GM21619 (cell line): ENCODE results near the gene TUBA4B.
"Not testable (repeated sequence)": the region's sequence is repeated elsewhere in the genome, so short reads cannot be mapped to it uniquely, and the experiment has no call there.

Source experiments
- ATAC-seq: cut with Tn5 transposase; IDR thresholded peaks from one replicate; pipeline ENCODE4 v1.9.1; 2021; ENCODE audit not compliant: unreplicated experiment

TUBA4B gene

GRCh38 chr2:219247678-219248642, 5.1 kb upstream of the TUBA4B start:
- ATAC-seq: no peak

DNA sequence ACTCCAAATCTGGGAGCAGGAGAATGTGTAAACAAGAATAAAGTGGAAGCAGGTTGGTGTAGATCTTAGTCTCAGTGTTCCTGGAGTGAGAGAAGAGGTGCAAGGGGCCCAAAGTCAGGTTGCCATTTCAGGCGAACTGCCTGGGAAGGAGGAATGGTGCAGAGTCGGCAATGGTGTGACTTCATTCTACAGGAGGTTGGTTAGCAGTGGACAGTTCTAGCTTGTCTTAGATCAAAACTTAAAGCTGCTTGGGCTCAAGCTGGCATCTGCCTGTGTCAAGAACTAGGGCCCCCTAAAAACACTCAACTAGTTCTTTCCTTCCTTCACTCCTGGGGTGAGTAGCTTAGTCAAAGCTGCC, 4.2 kb upstream of the TUBA4B start:
- no peak for ATAC-seq

- ATAC-seq: peak; percentile 42
These were observed 3.7 kb upstream of the TUBA4B start for GRCh38 chr2:219249203-219249980.

DNA sequence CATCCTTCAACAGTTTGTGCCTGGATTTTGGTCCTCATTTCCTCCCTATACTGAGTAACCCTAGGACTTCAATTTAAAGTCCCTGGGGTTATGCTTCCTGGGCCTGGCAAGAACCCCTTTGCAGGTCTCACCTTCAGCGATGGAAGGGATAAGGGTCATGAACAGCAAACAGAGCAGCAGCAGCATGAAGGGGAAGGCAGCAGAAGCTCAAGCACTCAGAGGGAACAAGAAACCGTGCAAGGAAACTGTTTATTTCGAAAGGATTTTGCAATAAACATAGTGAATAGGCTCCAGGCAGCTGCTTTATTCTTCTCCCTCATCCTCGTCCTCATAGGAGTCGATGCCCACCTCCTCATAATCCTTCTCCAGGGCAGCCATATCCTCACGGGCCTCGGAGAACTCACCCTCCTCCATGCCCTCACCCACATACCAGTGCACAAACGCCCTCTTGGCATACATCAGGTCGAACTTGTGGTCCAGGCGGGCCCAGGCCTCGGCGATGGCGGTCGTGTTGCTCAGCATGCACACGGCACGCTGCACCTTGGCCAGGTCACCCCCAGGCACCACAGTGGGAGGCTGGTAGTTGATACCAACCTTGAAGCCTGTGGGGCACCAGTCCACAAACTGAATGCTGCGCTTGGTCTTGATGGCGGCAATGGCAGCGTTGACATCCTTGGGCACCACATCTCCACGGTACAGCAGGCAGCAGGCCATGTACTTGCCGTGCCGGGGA, 2.8 kb upstream of the TUBA4B start:
- ATAC-seq: no peak

GRCh38 chr2:219251656-219252055, 1.4 kb upstream of the TUBA4B start:
- no peak for ATAC-seq

DNA sequence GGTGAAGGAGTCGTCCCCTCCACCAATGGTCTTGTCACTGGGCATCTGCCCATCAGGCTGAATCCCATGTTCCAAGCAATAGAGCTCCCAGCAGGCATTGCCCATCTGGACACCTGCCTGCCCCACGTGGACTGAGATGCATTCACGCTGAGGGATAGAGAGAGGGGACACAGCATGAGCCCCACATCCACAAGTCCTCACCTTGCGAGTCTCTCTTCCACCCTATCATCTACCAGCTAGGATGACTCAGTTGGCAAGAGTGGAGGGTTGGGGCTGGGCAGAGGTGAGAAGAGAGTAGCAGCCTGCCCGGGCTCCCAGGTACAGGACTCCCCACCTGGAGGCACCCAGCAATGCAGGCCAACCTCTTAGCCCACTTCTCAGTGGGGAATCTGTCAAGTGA, 959 bp upstream of the TUBA4B start:
- ATAC-seq: no peak

GRCh38 chr2:219252570-219252899, 508 bp upstream of the TUBA4B start:
- ATAC-seq: no peak

GRCh38 chr2:219253753-219254589, 928 bp downstream of the TUBA4B start, which contains the start of gene TUBA4A:
TSS of gene TUBA4A (minus strand) at chr2:219253918. CDS start at chr2:219253858, 60 bp downstream.
- ATAC-seq: peak; percentile 39

DNA sequence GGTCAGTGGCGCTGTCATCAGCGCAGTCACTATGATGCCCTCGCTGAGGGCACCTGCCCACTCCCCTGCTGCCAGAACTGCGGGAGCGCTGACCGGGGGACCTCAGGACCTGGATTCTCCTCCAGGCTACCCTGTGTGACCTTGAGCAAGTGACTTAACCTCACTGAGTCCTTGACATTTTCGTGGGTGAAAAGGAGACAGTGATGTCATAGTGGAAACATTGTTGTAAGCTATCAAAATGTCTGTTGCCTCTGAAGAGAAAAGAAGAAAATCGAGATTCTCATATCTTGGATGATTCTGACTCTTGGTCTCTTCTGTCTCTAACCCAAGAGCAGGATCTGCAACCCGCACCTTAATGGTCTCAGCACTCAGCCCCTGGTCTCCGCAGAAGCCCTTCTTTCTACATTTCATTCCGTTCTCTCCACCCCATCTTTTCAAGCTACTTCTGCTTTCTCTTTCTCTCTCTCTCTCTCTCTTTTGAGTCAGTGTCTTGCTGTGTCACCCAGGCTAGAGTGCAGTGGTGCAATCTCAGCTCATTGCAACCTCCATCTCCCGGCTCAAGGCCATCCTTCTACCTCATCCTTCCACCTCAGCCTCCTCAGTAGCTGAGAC, 1.7 kb downstream of the TUBA4B start:
- ATAC-seq: peak; percentile 23

DNA sequence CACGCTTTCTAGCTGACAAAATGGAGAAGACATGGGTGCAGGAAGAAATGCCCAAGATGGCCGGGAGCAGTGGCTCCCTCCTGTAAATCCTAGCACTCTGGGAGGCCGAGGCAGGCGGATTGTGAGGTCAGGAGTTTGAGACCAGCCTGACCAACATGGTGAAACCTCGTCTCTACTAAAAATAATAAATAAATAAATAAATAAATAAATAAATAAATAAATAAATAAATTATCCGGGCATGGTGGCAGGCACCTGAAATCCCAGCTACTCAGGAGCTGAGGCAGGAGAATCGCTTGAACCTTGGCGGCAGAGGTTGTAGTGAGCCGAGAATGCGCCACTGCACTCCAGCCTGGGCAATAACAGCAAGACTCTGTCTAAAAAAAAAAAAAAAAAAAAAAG, 5.9 kb downstream of the TUBA4B start:
- not testable (repeated sequence) for ATAC-seq

- no peak for ATAC-seq
These were observed 8.2 kb downstream of the TUBA4B start for GRCh38 chr2:219261024-219261855.

DNA sequence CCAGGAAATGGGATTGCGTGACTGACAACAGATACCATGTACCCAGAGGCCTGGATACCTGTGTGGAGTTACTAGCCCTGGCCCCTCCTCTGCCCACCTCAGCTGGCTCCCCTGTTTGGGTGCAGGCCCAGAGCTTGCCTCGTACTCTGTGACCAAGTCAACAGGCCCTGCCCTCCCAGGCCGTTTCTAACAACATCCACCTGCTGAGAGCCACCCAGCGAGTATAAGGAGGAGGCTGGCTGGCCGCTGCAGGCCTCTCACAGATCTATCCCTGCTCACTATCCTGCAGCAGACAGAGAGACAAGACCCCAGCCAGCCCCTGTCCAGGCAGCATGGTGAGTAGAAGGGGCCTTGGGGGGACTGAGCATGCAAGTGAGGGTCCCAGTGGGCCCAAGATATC, 13.2 kb downstream of the TUBA4B start:
- no peak for ATAC-seq

DNA sequence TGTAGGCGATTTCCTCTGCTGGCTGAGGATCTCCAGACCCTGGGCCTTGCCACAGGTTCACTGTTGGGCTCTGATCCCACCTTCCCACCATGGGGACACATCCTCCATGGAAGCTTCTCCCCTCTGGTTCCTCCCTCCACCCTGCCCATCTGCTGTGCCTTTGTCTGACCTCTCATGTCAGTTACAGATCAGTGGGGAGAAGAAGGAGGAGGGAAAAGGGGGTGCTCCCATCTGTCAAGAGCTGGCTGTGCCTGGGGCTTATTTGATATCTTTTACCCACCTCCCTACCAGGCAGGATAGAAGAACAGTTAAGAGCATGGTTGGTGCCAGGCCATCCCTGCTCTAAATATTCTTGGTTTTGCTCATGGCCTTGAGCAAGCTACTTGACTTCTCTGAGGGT, 13.8 kb downstream of the TUBA4B start:
- ATAC-seq: no peak

- ATAC-seq: no peak
These were observed 15.3 kb downstream of the TUBA4B start for GRCh38 chr2:219268294-219268693.

DNA sequence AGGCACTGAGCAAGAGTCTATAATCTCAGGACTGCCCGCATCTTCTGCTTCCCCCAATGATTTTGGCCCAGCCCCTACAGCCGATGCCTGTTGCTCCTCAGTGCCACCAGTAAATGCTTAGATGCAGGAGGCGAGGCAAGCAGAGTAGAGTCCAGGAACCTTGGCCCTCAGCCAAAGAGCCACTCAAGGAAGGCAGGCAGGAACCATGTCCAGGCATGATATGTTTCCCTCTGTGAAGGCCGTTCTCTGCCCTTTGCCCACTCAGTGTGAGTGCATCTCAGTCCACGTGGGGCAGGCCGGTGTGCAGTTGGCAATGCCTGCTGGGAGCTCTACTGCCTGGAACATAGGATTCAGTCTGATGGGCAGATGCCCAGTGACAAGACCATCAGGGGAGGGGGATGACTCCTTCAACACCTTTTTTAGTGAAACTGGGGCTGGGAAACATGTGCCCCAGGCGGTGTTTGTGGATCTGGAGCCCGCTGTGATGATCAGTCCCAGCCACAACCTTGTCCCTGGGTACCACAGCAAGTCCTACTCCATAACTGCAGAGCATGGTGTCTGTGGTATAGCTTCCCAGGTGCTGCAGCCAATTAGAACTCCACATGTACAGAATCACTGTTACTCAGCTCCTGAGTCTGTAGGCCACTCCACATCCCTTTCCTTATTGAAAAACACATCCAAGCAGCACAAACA, 16.5 kb downstream of the TUBA4B start:
- ATAC-seq: no peak

DNA sequence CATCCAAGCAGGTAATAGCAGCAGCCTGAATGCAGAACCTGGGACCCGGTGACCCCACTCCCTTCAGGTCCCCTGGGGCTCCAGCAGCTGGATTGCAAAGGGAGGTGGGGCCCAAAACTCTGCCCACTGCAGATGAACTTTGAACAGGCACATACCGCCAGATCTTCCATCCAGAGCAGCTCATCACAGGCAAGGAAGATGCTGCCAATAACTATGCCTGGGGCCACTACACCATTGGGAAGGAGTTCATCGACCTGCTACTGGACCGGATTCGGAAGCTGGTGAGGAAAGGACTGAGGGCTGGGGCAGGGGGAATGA, 17.0 kb downstream of the TUBA4B start:
- no peak for ATAC-seq

DNA sequence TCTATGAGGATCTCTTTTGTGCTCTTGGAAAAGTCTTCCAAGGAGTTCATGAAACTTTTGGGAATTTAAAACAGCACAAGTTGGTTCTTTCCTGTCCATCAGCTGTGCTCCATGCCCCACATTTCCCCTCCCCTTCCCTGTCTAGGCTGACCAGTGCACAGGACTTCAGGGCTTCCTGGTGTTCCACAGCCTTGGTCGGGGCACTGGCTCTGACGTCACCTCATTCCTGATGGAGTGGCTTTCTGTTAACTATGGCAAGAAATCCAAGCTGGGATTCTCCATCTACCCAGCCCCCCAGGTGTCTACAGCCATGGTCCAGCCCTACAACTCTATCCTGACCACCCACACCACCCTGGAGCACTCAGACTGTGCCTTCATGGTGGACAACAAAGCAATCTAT, 18.0 kb downstream of the TUBA4B start:
- ATAC-seq: no peak

- no peak for ATAC-seq
These were observed 19.3 kb downstream of the TUBA4B start for GRCh38 chr2:219272356-219272755.

DNA sequence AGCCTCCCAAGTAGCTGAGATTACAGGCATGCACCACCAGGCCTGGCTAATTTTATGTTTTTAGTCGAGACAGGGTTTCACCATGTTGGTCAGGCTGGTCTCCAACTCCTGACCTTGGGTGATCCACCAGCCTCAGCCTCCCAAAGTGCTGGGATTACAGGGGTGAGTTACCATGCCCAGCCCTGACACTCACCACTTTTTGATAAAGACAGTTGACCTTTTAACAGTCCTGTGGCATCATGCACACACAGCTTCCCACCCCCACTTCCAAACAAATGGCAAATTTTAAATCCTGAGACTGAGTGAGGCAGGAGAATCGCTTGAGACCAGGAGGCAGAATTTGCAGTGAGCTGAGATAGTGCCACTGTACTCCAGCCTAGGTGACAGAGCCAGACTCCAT, 20.0 kb downstream of the TUBA4B start:
- no peak for ATAC-seq
